ENCODE measurements around the gene ASCL5.
"Not testable (repeated sequence)": the region's sequence is repeated elsewhere in the genome, so short reads cannot be mapped to it uniquely, and the experiment has no call there.

The ASCL5 gene

GRCh38 chr1:201126832-201127754 is at the start of gene ASCL5:
TSS of gene ASCL5 (minus strand) at chr1:201127184. CDS start at chr1:201115372, 11,812 bp downstream.
- DNase-seq (ENCODE audit: low read depth in 2 of 2), result no peak

GRCh38 chr1:201175820-201176500 is 49.0 kb upstream of the ASCL5 start:
- DNase-seq (ENCODE audit: low read depth in 2 of 2), result no peak

- no peak for DNase-seq (ENCODE audit: low read depth in 2 of 2)
Measured at GRCh38 chr1:201173736-201174135, 46.8 kb upstream of the ASCL5 start.

- no peak for DNase-seq (ENCODE audit: low read depth in 2 of 2)
Measured at GRCh38 chr1:201172999-201173610, 46.1 kb upstream of the ASCL5 start.

GRCh38 chr1:201172326-201172725 is 45.3 kb upstream of the ASCL5 start:
- no peak for DNase-seq (ENCODE audit: low read depth in 2 of 2)

- DNase-seq (ENCODE audit: low read depth in 2 of 2), result peak; percentile 30 to 47
Measured at GRCh38 chr1:201171063-201172036, 44.4 kb upstream of the ASCL5 start.

- DNase-seq (ENCODE audit: low read depth in 2 of 2), result peak; percentile 50 to 80
Measured at GRCh38 chr1:201170533-201171062, 43.6 kb upstream of the ASCL5 start.

GRCh38 chr1:201169971-201170532 is 43.1 kb upstream of the ASCL5 start:
- no peak for DNase-seq (ENCODE audit: low read depth in 2 of 2)

- DNase-seq (ENCODE audit: low read depth in 2 of 2), result no peak
Measured at GRCh38 chr1:201169203-201169602, 42.2 kb upstream of the ASCL5 start.

- DNase-seq (ENCODE audit: low read depth in 2 of 2), result no peak
Measured at GRCh38 chr1:201167041-201167991, 40.3 kb upstream of the ASCL5 start.

GRCh38 chr1:201164645-201165044 is 37.7 kb upstream of the ASCL5 start:
- DNase-seq (ENCODE audit: low read depth in 2 of 2), result no peak

- DNase-seq (ENCODE audit: low read depth in 2 of 2), result no peak
Measured at GRCh38 chr1:201163707-201164106, 36.7 kb upstream of the ASCL5 start.

GRCh38 chr1:201163036-201163435 is 36.1 kb upstream of the ASCL5 start:
- DNase-seq (ENCODE audit: low read depth in 2 of 2), result not testable (repeated sequence)

GRCh38 chr1:201157949-201158348 is 31.0 kb upstream of the ASCL5 start:
- DNase-seq (ENCODE audit: low read depth in 2 of 2), result no peak

GRCh38 chr1:201156819-201157218 is 29.8 kb upstream of the ASCL5 start:
- no peak for DNase-seq (ENCODE audit: low read depth in 2 of 2)

GRCh38 chr1:201156346-201156745 is 29.4 kb upstream of the ASCL5 start:
- no peak for DNase-seq (ENCODE audit: low read depth in 2 of 2)

- no peak for DNase-seq (ENCODE audit: low read depth in 2 of 2)
Measured at GRCh38 chr1:201155354-201155753, 28.4 kb upstream of the ASCL5 start.

GRCh38 chr1:201154389-201155165 is 27.6 kb upstream of the ASCL5 start, which contains the start of gene TMEM9:
TSS of gene TMEM9 (minus strand) at chr1:201154474. CDS start at chr1:201153923, 551 bp downstream.
- DNase-seq (ENCODE audit: low read depth in 2 of 2), result peak; percentile 94 to 98
